H1 (cell line): ENCODE data around the gene GANC. TPM values are rescaled to one million over a fixed set of nuclear protein-coding genes. Genes with fewer than 3 reads are reported as not detected.

ENCODE experiments used
- CTCF ChIA-PET: fragments of 300-600 bp; sonication (Branson Sonifier 250); formaldehyde crosslinking; loops from one replicate; lab custom pipeline; 2021; ENCODE audit not compliant: partially characterized antibody; lab: Charles Lee
- POLR2A ChIA-PET: fragments of 300-600 bp; sonication (Branson Sonifier 250); formaldehyde crosslinking; loops from one replicate; lab custom pipeline; 2021; ENCODE audit warnings: inconsistent platforms; ENCODE audit not compliant: partially characterized antibody; lab: Charles Lee
- DNase-seq, 2 experiments: peaks; one replicate each; pipeline versions ENCODE4 v3.0.0 to v3.0.0-alpha.2; 2010 to 2022; ENCODE audit warnings: low spot score in 2 of 2, low read depth in 1 of 2, mixed read lengths in 1 of 2
- FAIRE-seq: peaks from 2 replicates; lab custom pipeline; 2011; peaks lifted over from hg19 to GRCh38; lab: Jason Lieb, UNC
- H2AFZ ChIP-seq: 2 replicates; pipeline ENCODE4 v1.8.1; 2012; ENCODE audit warnings: low read length, inconsistent platforms
- H2AK5ac ChIP-seq: 2 replicates; pipeline ENCODE4 v1.6.1; 2013; ENCODE audit warnings: low read depth, low read length
- H2BK120ac ChIP-seq: replicated peaks from 2 replicates; pipeline ENCODE3; 2013; ENCODE audit warnings: low read depth, low read length, inconsistent platforms
- H2BK12ac ChIP-seq: 2 replicates; pipeline ENCODE4 v1.6.1; 2013; ENCODE audit warnings: low read depth, low read length
- H2BK15ac ChIP-seq: 2 replicates; pipeline ENCODE4 v1.6.1; 2013; ENCODE audit warnings: low read length
- H2BK20ac ChIP-seq: 2 replicates; pipeline ENCODE4 v1.6.1; 2013; ENCODE audit warnings: low read length
- H2BK5ac ChIP-seq: 2 replicates; pipeline ENCODE4 v1.6.1; 2013; ENCODE audit warnings: low read depth, low read length
- H3K14ac ChIP-seq: 2 replicates; pipeline ENCODE4 v1.6.1; 2013; ENCODE audit warnings: inconsistent platforms; ENCODE audit not compliant: insufficient read length
- H3K18ac ChIP-seq: 2 replicates; pipeline ENCODE4 v1.6.1; 2013; ENCODE audit warnings: low read length; ENCODE audit errors: extremely low read depth
- H3K23ac ChIP-seq: 2 replicates; pipeline ENCODE4 v1.6.1; 2013; ENCODE audit warnings: inconsistent platforms; ENCODE audit not compliant: insufficient read length
- H3K23me2 ChIP-seq: 2 replicates; pipeline ENCODE4 v1.6.1; 2013; ENCODE audit warnings: low read depth, low read length
- H3K27ac ChIP-seq: 2 replicates; pipeline ENCODE4 v1.6.1; 2011; ENCODE audit warnings: low read depth, low read length, inconsistent platforms
- H3K27me3 ChIP-seq, 4 experiments: replicated peaks in 1 of 4; 1 replicate in 1 of 4; 2 replicates in 3 of 4; pipeline versions ENCODE4 v1.6.1 to v1.8.1; 2011 to 2013; ENCODE audit warnings: low read length in 3 of 4, mild to moderate bottlenecking in 3 of 4, inconsistent platforms in 2 of 4, mixed read lengths in 2 of 4, moderate library complexity in 1 of 4; ENCODE audit not compliant: control insufficient read depth in 3 of 4, insufficient read depth in 3 of 4; ENCODE audit errors: extremely low read depth in 1 of 4
- H3K36me3 ChIP-seq, 4 experiments: 2 replicates each; pipeline versions ENCODE4 v1.6.1 to v1.8.1; 2011 to 2013; ENCODE audit warnings: mild to moderate bottlenecking in 4 of 4, low read length in 3 of 4, moderate library complexity in 2 of 4, control low read depth in 1 of 4, inconsistent platforms in 1 of 4; ENCODE audit not compliant: insufficient read depth in 4 of 4, control insufficient read depth in 2 of 4
- H3K4ac ChIP-seq: replicated peaks from 2 replicates; pipeline ENCODE3; 2013; ENCODE audit warnings: low read length, low read depth, mixed read lengths, inconsistent platforms; ENCODE audit not compliant: insufficient read length
- H3K4me1 ChIP-seq, 4 experiments: replicated peaks in 1 of 4; 1 replicate in 1 of 4; 2 replicates in 3 of 4; pipeline versions ENCODE4 v1.6.1 to v1.8.1; 2011 to 2013; ENCODE audit warnings: low read length in 3 of 4, inconsistent platforms in 2 of 4, mixed read lengths in 1 of 4; ENCODE audit not compliant: insufficient read depth in 4 of 4, control insufficient read depth in 3 of 4
- H3K4me2 ChIP-seq, 2 experiments: 2 replicates each; pipeline versions ENCODE4 v1.6.1 to v1.8.1; 2011 to 2013; ENCODE audit warnings: low read depth in 2 of 2, low read length in 2 of 2, control low read depth in 1 of 2, inconsistent platforms in 1 of 2, mild to moderate bottlenecking in 1 of 2; ENCODE audit not compliant: insufficient read depth in 1 of 2
- H3K4me3 ChIP-seq, 4 experiments: fragments of 200-600, 300-600 bp in 1 of 4; sonication (generic), shearing (Covaris generic), sonication (Bioruptor Twin) in 1 of 4; 2 replicates each; pipeline versions ENCODE4 v1.5.1 to v1.8.1; 2011 to 2016; ENCODE audit warnings: low read length in 4 of 4, low read depth in 3 of 4, control low read depth in 2 of 4, inconsistent platforms in 2 of 4, mild to moderate bottlenecking in 2 of 4, mixed read lengths in 1 of 4, moderate library complexity in 1 of 4; ENCODE audit not compliant: insufficient read depth in 2 of 4; ENCODE audit errors: extremely low read depth in 1 of 4
- H3K56ac ChIP-seq: replicated peaks from 2 replicates; pipeline ENCODE3; 2013; ENCODE audit warnings: low read depth, mild to moderate bottlenecking, mixed read lengths, low read length, inconsistent platforms; ENCODE audit not compliant: insufficient read length
- H3K79me1 ChIP-seq: 2 replicates; pipeline ENCODE4 v1.6.1; 2013; ENCODE audit warnings: low read depth, low read length, control low read depth
- H3K79me2 ChIP-seq, 2 experiments: 2 replicates each; pipeline versions ENCODE4 v1.6.1 to v1.8.1; 2012 to 2013; ENCODE audit warnings: low read length in 2 of 2, mild to moderate bottlenecking in 2 of 2, inconsistent platforms in 1 of 2; ENCODE audit not compliant: insufficient read depth in 2 of 2, control insufficient read depth in 1 of 2
- H3K9ac ChIP-seq, 4 experiments: replicated peaks in 1 of 4; 1 replicate in 1 of 4; 2 replicates in 3 of 4; pipeline versions ENCODE4 v1.6.1 to v1.8.1; 2011 to 2013; ENCODE audit warnings: low read depth in 3 of 4, low read length in 3 of 4, control low read depth in 2 of 4, mild to moderate bottlenecking in 2 of 4, moderate library complexity in 2 of 4, inconsistent platforms in 1 of 4; ENCODE audit errors: extremely low read depth in 1 of 4
- H3K9me3 ChIP-seq, 2 experiments: 2 replicates each; pipeline versions ENCODE4 v1.6.1 to v1.8.1; 2012 to 2013; ENCODE audit warnings: mild to moderate bottlenecking in 2 of 2, moderate library complexity in 2 of 2, control low read depth in 1 of 2, inconsistent platforms in 1 of 2, low read depth in 1 of 2, low read length in 1 of 2, mixed read lengths in 1 of 2; ENCODE audit not compliant: insufficient read depth in 2 of 2
- H4K20me1 ChIP-seq, 2 experiments: replicated peaks in 1 of 2; 2 replicates each; pipeline versions ENCODE3 to v1.8.1; 2011 to 2013; ENCODE audit warnings: inconsistent platforms in 2 of 2, low read length in 2 of 2, mild to moderate bottlenecking in 1 of 2; ENCODE audit not compliant: insufficient read depth in 2 of 2, control insufficient read depth in 1 of 2
- H4K5ac ChIP-seq: 2 replicates; pipeline ENCODE4 v1.6.1; 2013; ENCODE audit warnings: low read length, low read depth, mixed read lengths, inconsistent platforms; ENCODE audit not compliant: insufficient read length
- H4K8ac ChIP-seq: 2 replicates; pipeline ENCODE4 v1.8.0; 2013; ENCODE audit warnings: mild to moderate bottlenecking, moderate library complexity, low read length, inconsistent platforms; ENCODE audit not compliant: insufficient read depth; ENCODE audit errors: extremely low read depth
- H4K91ac ChIP-seq: replicated peaks from 2 replicates; pipeline ENCODE3; 2013; ENCODE audit warnings: low read length, mixed read lengths, inconsistent platforms; ENCODE audit not compliant: insufficient read length
- CTCF ChIP-seq, 3 experiments: IDR thresholded peaks; 1 replicate in 2 of 3; 2 replicates in 1 of 3; pipeline versions ENCODE4 v1.5.1 to v1.6.1; 2011; ENCODE audit warnings: low read length in 3 of 3, mild to moderate bottlenecking in 3 of 3, inconsistent platforms in 2 of 3, low read depth in 1 of 3, moderate library complexity in 1 of 3; ENCODE audit not compliant: insufficient read depth in 1 of 3; ENCODE audit errors: control extremely low read depth in 1 of 3
- JUN ChIP-seq: IDR thresholded peaks from 2 replicates; pipeline ENCODE4 v1.6.1; 2011; ENCODE audit warnings: low read depth, mild to moderate bottlenecking, improper control_type of control experiment, low read length
- KDM1A ChIP-seq: fragments of 200-600, 300-600 bp; sonication (generic); IDR thresholded peaks from 2 replicates; pipeline ENCODE4 v1.7.1; 2016; ENCODE audit warnings: mild to moderate bottlenecking, low read length, borderline replicate concordance
- KDM4A ChIP-seq: IDR thresholded peaks from one replicate; pipeline ENCODE4 v1.7.1; 2012; ENCODE audit warnings: low read depth, mild to moderate bottlenecking, moderate library complexity, low read length, inconsistent platforms; ENCODE audit not compliant: severe bottlenecking
- MAFK ChIP-seq: IDR thresholded peaks from 2 replicates; pipeline ENCODE4 v1.6.1; 2012; ENCODE audit warnings: low read depth, mild to moderate bottlenecking, improper control_type of control experiment, low read length
- NRF1 ChIP-seq: IDR thresholded peaks from 2 replicates; pipeline ENCODE4 v1.6.1; 2011; ENCODE audit warnings: mild to moderate bottlenecking, low read depth, low read length, improper control_type of control experiment
- RFX5 ChIP-seq: IDR thresholded peaks from 2 replicates; pipeline ENCODE4 v1.6.1; 2011; ENCODE audit warnings: low read depth, low read length, improper control_type of control experiment, borderline replicate concordance
- RNF2 ChIP-seq: fragments of 200-900, 300-1000 bp; sonication (generic); IDR thresholded peaks from 2 replicates; pipeline ENCODE4 v1.7.1; 2016; ENCODE audit warnings: borderline replicate concordance, low read depth, mild to moderate bottlenecking, antibody characterized with exemption, low read length; ENCODE audit not compliant: poor library complexity, severe bottlenecking; ENCODE audit errors: missing control alignments
- SIN3A ChIP-seq, 2 experiments: IDR thresholded peaks in 1 of 2; conservative IDR thresholded peaks in 1 of 2; 2 replicates each; pipeline ENCODE4 v1.6.1; 2011 to 2012; ENCODE audit warnings: low read length in 2 of 2, improper control_type of control experiment in 1 of 2, low read depth in 1 of 2, mild to moderate bottlenecking in 1 of 2
- SP1 ChIP-seq: IDR thresholded peaks from 2 replicates; pipeline ENCODE4 v1.6.1; 2011; ENCODE audit warnings: low read depth, low read length
- TCF12 ChIP-seq: IDR thresholded peaks from 2 replicates; pipeline ENCODE4 v1.6.1; 2011; ENCODE audit warnings: low read depth, mild to moderate bottlenecking, low read length
- WGBS, 2 experiments: shearing (Covaris generic) in 1 of 2; methylation state at CpG; one replicate each; pipeline versions ENCODE4 v1.1.6 to v1.1.7; 2013 to 2015; ENCODE audit warnings: low lambda C conversion rate in 2 of 2, mixed read lengths in 2 of 2, inconsistent platforms in 1 of 2, low coverage in 1 of 2, missing lambda C conversion rate in 1 of 2; ENCODE audit not compliant: insufficient replicate concordance in 2 of 2, insufficient coverage in 1 of 2, insufficient read length in 1 of 2; ENCODE audit errors: extremely low coverage in 1 of 2, missing lambda C conversion rate in 1 of 2; 5-methylcytosine and 5-hydroxymethylcytosine counted together
- polyA plus RNA-seq, 7 experiments: library from polyadenylated mRNA; depleted of rRNA in 3 of 7; stranded (reverse) in 5 of 7; unstranded in 2 of 7; fragments of >200 nt in 5 of 7; fragments of 200-250 nt in 2 of 7; gene quantifications; 1 replicate in 5 of 7; 2 replicates in 1 of 7; 4 replicates in 1 of 7; pipeline versions ENCODE4 v1.2.1 to v1.2.3, GENCODE V29; 2011 to 2013; ENCODE audit warnings: missing spikeins in 2 of 7, mixed read lengths in 2 of 7
- total RNA-seq: library from RNA; stranded (reverse); fragmentation: NEBNext Ultra II Directional; extraction: Animal tissue kit (Norgen Biotek cat#: 25700); gene quantifications from 2 replicates; pipeline ENCODE4 v1.2.1, GENCODE V29; 2021

The GANC gene
- total and polyA plus RNA-seq, 2 of the 8 experiments (the other 6 are each of a cell fraction or from before 2014, with no cell fraction given), result 6.8 to 14.4 TPM

GRCh38 chr15:42359985-42360384, 87.0 kb downstream of the GANC start:
- no peak overlapping the region for H3K56ac ChIP-seq
- no peak overlapping the region for H2AK5ac ChIP-seq
- H2BK5ac ChIP-seq, result no peak overlapping the region
- FAIRE-seq (no peak), DNase-seq (no peak)
- no peak overlapping the region for H3K18ac ChIP-seq
- no peak overlapping the region for H3K23ac ChIP-seq
- H4K8ac ChIP-seq, result no peak overlapping the region
- H3K9me3 ChIP-seq, result no peaks in the 10 kb centered on the region
- no peaks in the 10 kb centered on the region for H4K20me1 ChIP-seq
- H3K4me2 ChIP-seq, result no peak overlapping the region
- H2BK15ac ChIP-seq, result no peak overlapping the region
- no peak overlapping the region for H2AFZ ChIP-seq
- no peaks in the 10 kb centered on the region for H3K23me2 ChIP-seq
- POLR2A ChIA-PET, result interaction anchor here (0.5 to 1.4 kb wide), 3 partner anchors 8 to 123 kb away, joined by 3 to 4 read pairs (median 3); no protein-coding TSS in a partner anchor
- no peak overlapping the region for H3K14ac ChIP-seq
- no peaks in the 10 kb centered on the region; a peak in 4 of 7 replicates for H3K27me3 ChIP-seq
- no peaks in the 10 kb centered on the region for H3K79me2 ChIP-seq
- no peaks in the 10 kb centered on the region for H3K79me1 ChIP-seq
- H2BK20ac ChIP-seq, result no peak overlapping the region
- CTCF ChIA-PET, result interaction anchor here (0.7 kb wide), 1 partner anchor 213 kb away, joined by 3 read pairs; no protein-coding TSS in a partner anchor
- H4K91ac ChIP-seq, result no peak overlapping the region
- no peak overlapping the region for H2BK12ac ChIP-seq
- no peak overlapping the region for H3K27ac ChIP-seq
- no peaks in the 10 kb centered on the region for H3K36me3 ChIP-seq
- H3K4ac ChIP-seq, result no peak overlapping the region
- no peak overlapping the region for H3K9ac ChIP-seq
- no peak overlapping the region for H2BK120ac ChIP-seq
- WGBS, 2 experiments, result 78% methylated on average over 7 of the region's 7 CpGs; no CpG with 5 or more reads in 1 of the 2 experiments
- H3K4me3 ChIP-seq, result no peak overlapping the region
- H4K5ac ChIP-seq, result no peak overlapping the region
- peaks cover 0 to 10% (median 5%) of the 10 kb centered on the region in 4 experiments; a peak in 5 of 7 replicates for H3K4me1 ChIP-seq
- TF ChIP-seq RFX5, result no peak
- no peak for TF ChIP-seq RNF2
- TF ChIP-seq CTCF (IDR thresholded peaks at IDR 0.05; ENCODE audit: control extremely low read depth in 1 of 3, insufficient read depth in 1 of 3, low read depth in 1 of 3, low read length in 3 of 3), result no peak
- no peak for TF ChIP-seq KDM4A
- TF ChIP-seq NRF1, result no peak
- TF ChIP-seq SP1, result no peak
- no peak for TF ChIP-seq JUN
- no peak for TF ChIP-seq KDM1A
- TF ChIP-seq MAFK, result no peak
- no peak for TF ChIP-seq TCF12
- TF ChIP-seq SIN3A (conservative IDR thresholded peaks at IDR 0.05 in 1 of 2, IDR thresholded peaks at IDR 0.05 in 1 of 2; ENCODE audit: low read depth in 1 of 2, low read length in 2 of 2), result no peak
